BE2C (cell line): ENCODE measurements around the gene FNBP1L.

Experiments
- DNase-seq: peaks from one replicate; pipeline ENCODE4 v3.0.0-alpha.2; 2020
- H3K27me3 ChIP-seq: fragments of 250-450 bp; sonication (Bioruptor Pico); 2 replicates; pipeline ENCODE4 v1.5.1; 2020; ENCODE audit warnings: mild to moderate bottlenecking
- H3K36me3 ChIP-seq: fragments of 250-450 bp; sonication (Bioruptor Pico); 2 replicates; pipeline ENCODE4 v1.5.1; 2020; ENCODE audit warnings: mild to moderate bottlenecking
- H3K4me1 ChIP-seq: fragments of 250-450 bp; sonication (Bioruptor Pico); 2 replicates; pipeline ENCODE4 v1.5.1; 2020
- H3K4me3 ChIP-seq: 2 replicates; pipeline ENCODE4 v1.5.1; 2011; ENCODE audit warnings: low read depth, low read length
- H3K9me3 ChIP-seq: fragments of 250-450 bp; sonication (Bioruptor Pico); 2 replicates; pipeline ENCODE4 v1.5.1; 2020
- CTCF ChIP-seq: IDR thresholded peaks from 2 replicates; pipeline ENCODE4 v1.5.1; 2012; ENCODE audit warnings: mild to moderate bottlenecking, low read depth, low read length

The FNBP1L gene

GRCh38 chr1:93567255-93567918, 119.5 kb downstream of the FNBP1L start:
- no peak for TF ChIP-seq CTCF
- no peak overlapping the region for H3K4me3 ChIP-seq
- peaks cover 8% of the 10 kb centered on the region for H3K4me1 ChIP-seq
- no peaks in the 10 kb centered on the region for H3K9me3 ChIP-seq
- peak; percentile 70 for DNase-seq
- H3K36me3 ChIP-seq = peaks cover 29% of the 10 kb centered on the region
- H3K27me3 ChIP-seq = no peaks in the 10 kb centered on the region

DNA sequence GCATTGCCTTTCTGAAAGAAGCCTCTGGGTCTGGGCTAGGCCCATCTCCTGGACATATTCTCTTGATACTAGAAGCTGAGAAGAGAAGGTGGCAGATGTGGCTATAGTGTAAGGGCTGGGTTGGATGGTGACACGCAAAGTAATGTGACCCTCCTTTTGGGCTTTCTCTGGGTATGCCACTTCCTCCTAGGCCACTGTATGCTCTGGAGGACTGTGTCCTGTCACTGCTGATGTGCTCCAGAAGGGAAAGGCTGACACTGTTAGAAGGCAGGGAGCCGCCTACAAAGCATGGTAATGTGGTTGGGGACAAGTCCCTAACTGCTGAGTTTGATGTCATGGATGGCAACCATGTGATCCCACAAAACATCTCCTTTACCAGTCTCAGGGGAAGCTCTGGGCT, 121.6 kb downstream of the FNBP1L start:
- no peak overlapping the region for H3K4me3 ChIP-seq
- no peak for DNase-seq
- H3K9me3 ChIP-seq = no peaks in the 10 kb centered on the region
- TF ChIP-seq CTCF = no peak
- H3K36me3 ChIP-seq = peaks cover 28% of the 10 kb centered on the region
- no peaks in the 10 kb centered on the region for H3K27me3 ChIP-seq
- peaks cover 8% of the 10 kb centered on the region for H3K4me1 ChIP-seq

DNA sequence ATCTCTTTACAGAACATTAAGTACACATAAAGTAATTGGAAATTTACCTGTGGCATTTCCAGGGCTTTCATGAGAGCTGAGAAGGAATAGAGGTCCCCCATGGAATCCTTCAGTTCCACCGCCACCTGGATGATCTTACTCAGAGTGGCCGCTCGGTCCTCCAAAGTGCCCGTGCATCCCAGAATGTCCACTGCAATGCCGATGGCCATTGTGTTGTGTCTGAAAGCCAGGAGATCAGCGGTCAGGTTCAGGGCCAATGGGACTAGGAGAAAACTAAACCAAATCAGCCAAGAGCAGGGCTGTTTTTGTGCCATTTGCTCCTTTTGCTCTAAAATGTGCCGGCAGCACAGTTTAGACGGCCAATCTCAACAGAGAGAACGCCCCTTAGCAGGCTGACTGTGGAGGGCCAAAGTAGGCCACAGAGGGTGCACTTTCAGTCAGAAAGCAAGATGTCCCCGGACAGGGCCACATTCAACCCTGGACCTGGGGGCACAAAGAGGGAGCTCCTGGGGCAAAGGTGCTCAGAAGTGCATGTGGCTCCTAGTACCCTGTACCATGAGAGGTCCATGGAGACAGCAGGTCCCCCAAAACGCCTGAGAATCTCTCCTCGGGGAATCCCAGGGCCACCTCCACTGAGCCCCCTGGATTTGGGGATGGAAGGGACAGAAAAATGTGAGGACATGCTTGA, 123.8 kb downstream of the FNBP1L start:
- no peak for DNase-seq
- Histone ChIP-seq H3K27me3 (no peaks in the 10 kb centered on the region), H3K4me1 (peaks cover 8% of the 10 kb centered on the region), H3K9me3 (no peaks in the 10 kb centered on the region), H3K4me3 (no peak overlapping the region), H3K36me3 (peaks cover 25% of the 10 kb centered on the region)
- TF ChIP-seq CTCF = no peak

DNA sequence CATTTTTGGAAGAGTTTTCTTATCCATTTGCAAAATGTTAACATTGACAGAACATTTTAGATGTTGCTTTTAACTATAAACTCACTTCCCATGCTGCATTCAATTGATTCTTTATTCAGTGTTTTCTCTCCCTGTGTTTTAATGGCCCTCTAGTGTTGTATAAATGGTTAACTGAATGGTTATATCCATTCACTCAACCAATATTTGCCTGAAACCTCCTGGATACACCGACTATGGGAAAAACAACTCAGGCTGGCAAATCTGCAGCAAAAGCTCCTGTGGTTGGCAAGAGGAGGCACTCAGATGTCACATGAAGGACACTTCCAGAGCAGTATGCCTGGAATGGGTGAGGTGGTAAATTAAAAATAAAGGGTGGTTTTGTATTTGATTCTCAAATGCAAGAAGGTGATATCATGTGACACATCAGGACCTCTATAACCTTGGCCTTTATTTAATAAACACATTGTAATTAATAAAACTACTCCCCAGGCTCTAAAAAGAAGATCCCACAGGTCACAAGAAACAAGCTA, 126.1 kb downstream of the FNBP1L start:
- Histone ChIP-seq H3K4me3 (no peak overlapping the region), H3K36me3 (peaks cover 19% of the 10 kb centered on the region), H3K4me1 (no peaks in the 10 kb centered on the region), H3K9me3 (no peaks in the 10 kb centered on the region), H3K27me3 (no peaks in the 10 kb centered on the region)
- DNase-seq = no peak
- no peak for TF ChIP-seq CTCF

DNA sequence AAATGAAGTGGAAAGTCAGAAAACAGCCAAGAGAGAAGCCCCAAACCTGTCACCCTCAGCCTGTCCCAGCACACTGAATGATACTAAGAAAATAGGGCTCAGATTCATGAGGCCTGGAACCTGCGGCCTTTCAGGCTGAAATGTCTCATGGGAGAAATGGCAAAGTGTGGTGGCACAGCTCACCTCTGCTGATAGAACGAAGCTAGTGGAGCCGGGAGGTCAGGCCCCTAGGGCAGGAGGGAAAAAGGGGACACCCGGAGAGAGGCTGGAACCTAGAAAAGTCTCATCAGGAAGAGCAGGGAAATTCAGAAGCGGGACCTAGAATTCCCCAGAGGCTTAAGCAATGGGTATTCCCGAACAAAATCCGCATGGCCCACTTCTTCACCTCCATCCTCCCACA, 126.6 kb downstream of the FNBP1L start:
- Histone ChIP-seq H3K4me1 (no peaks in the 10 kb centered on the region), H3K4me3 (no peak overlapping the region), H3K36me3 (peaks cover 20% of the 10 kb centered on the region), H3K9me3 (no peaks in the 10 kb centered on the region), H3K27me3 (no peaks in the 10 kb centered on the region)
- no peak for DNase-seq
- TF ChIP-seq CTCF = no peak

- Histone ChIP-seq H3K4me3 (no peak overlapping the region), H3K36me3 (peaks cover 22% of the 10 kb centered on the region), H3K4me1 (peaks cover 3% of the 10 kb centered on the region; the same call in 1 of the 2 replicates), H3K9me3 (no peaks in the 10 kb centered on the region), H3K27me3 (no peaks in the 10 kb centered on the region)
- TF ChIP-seq CTCF = no peak
- no peak for DNase-seq
Observed at GRCh38 chr1:93574991-93575390, 127.1 kb downstream of the FNBP1L start.
